Loucy (cell line): Measurements from ENCODE around the gene HDAC11.

Experiments
- CTCF ChIP-seq: fragments of 200-600 bp; sonication (generic); conservative IDR thresholded peaks from 2 replicates; pipeline ENCODE4 v1.5.1; 2014; ENCODE audit warnings: mild to moderate bottlenecking, antibody characterized with exemption, low read length
- EZH2phosphoT487 ChIP-seq: fragments of 200-600 bp; IDR thresholded peaks from 2 replicates; pipeline ENCODE4 v1.6.1; 2018; ENCODE audit warnings: antibody characterized with exemption, mild to moderate bottlenecking, moderate library complexity, borderline replicate concordance

- TF ChIP-seq CTCF = peak; percentile 98
- no peak for TF ChIP-seq EZH2phosphoT487
These were observed 18.7 kb upstream of the HDAC11 start for GRCh38 chr3:13461169-13462124.
